HG02623 (cell line): ENCODE measurements around the gene SDK2.

Experiments used
- ATAC-seq: cut with Tn5 transposase; IDR thresholded peaks from one replicate; pipeline ENCODE4 v1.9.1; 2021; ENCODE audit warnings: moderate library complexity; ENCODE audit not compliant: unreplicated experiment

The SDK2 gene

GRCh38 chr17:73356561-73357170, 287.6 kb downstream of the SDK2 start:
- no peak for ATAC-seq

- ATAC-seq, result no peak
Observed at GRCh38 chr17:73354423-73355284, 289.6 kb downstream of the SDK2 start.

- no peak for ATAC-seq
Observed at GRCh38 chr17:73352261-73352660, 292.0 kb downstream of the SDK2 start.

GRCh38 chr17:73351764-73352163, 292.5 kb downstream of the SDK2 start:
- no peak for ATAC-seq

- ATAC-seq, result no peak
Observed at GRCh38 chr17:73350864-73351263, 293.4 kb downstream of the SDK2 start.

- no peak for ATAC-seq
Observed at GRCh38 chr17:73349647-73350046, 294.6 kb downstream of the SDK2 start.

- ATAC-seq, result no peak
Observed at GRCh38 chr17:73349138-73349537, 295.1 kb downstream of the SDK2 start.

- no peak for ATAC-seq
Observed at GRCh38 chr17:73348829-73349095, 295.5 kb downstream of the SDK2 start.

GRCh38 chr17:73348018-73348828, 296.0 kb downstream of the SDK2 start:
- no peak for ATAC-seq

- no peak for ATAC-seq
Observed at GRCh38 chr17:73347351-73347750, 296.9 kb downstream of the SDK2 start.

- ATAC-seq, result no peak
Observed at GRCh38 chr17:73346501-73347162, 297.6 kb downstream of the SDK2 start.

- ATAC-seq, result no peak
Observed at GRCh38 chr17:73343739-73344454, 300.3 kb downstream of the SDK2 start.

GRCh38 chr17:73343168-73343634, 301.0 kb downstream of the SDK2 start:
- no peak for ATAC-seq

GRCh38 chr17:73342541-73343167, 301.6 kb downstream of the SDK2 start:
- ATAC-seq, result no peak

GRCh38 chr17:73342050-73342522, 302.2 kb downstream of the SDK2 start:
- no peak for ATAC-seq

GRCh38 chr17:73341350-73342049, 302.7 kb downstream of the SDK2 start:
- no peak for ATAC-seq

GRCh38 chr17:73340093-73340596, 304.1 kb downstream of the SDK2 start:
- ATAC-seq, result no peak

- no peak for ATAC-seq
Observed at GRCh38 chr17:73338566-73339197, 305.6 kb downstream of the SDK2 start.

GRCh38 chr17:73338050-73338521, 306.2 kb downstream of the SDK2 start:
- ATAC-seq, result no peak
